Pons (tissue), 1 donor: ENCODE results near the gene TSKU.
"Not testable (repeated sequence)": the region's sequence is repeated elsewhere in the genome, so short reads cannot be mapped to it uniquely, and the experiment has no call there.

Experiments used
- DNase-seq: peaks from one replicate; pipeline ENCODE4 v3.0.0-alpha.2; 2016; ENCODE audit warnings: low spot score

TSKU gene

DNA sequence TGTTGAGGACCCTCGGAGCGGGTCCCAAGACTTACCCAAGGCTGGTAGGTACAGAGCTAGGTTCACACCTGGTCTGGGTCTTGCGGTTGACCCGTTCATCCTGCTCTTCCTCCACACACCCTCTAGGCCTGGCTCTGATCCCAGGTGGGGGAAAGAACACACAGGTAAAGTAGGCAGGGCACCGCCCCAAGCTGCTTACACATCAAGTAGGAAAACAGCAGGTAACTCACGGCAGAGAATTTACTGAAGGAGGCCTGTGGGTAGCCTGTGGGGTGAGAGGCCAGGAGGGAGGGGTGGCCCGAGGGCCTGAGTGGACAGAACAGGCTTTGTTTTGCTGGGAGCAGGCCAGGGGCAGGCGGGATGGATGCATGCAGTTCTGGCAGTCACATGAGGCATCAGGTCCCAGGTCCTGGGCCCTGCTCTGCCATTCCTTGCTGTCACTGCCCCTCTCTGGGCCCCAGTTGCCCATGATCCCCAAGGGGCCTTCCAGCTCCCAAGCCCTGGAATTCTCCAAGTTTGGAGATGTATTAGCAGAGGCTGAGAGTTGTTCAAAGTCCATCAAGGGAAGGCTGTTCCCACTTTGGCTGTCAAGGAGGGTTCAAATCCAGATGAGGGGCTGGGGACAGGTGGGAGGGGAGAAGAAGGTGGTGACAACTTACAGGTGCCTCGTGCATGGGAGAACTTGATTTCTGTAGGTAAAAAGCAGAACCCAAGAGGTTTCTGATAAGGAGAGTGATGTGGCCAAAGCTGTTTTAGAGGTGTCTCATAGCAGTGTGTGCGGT is 5.7 kb downstream of the TSKU start:
- peak; percentile 61 for DNase-seq

DNA sequence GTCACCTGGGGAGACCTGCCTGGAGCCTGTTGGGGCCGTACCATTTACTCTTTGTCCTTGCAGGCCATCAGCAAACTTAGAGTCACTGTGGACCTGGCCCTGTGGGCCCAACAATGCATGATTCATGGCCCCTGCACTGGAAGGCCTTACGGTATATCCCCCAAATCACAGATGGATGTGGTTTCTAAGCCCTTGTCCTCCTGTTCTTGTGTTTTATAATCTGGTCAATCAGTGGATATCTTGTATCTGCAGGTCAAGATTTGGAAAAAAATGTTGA is 6.2 kb downstream of the TSKU start:
- DNase-seq = no peak

DNA sequence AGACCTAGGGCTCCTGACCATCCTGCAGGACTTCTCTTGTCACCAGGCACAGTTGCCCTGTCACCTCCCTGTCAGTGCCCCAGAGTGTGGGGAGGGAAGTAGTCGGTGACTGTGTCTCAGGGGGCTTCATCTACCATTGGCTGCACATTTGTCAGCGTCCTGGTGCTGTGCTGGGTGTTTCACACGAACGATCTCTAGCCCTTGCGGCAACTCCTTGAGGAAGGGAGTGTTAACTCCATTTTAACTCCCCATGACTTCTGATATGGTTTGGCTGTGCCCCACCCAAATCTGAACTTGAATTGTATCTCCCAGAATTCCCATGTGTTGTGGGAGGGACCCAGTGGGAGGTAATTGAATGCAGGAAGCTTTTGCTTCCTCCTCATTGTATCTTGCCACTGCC is 7.1 kb downstream of the TSKU start:
- DNase-seq = no peak

DNA sequence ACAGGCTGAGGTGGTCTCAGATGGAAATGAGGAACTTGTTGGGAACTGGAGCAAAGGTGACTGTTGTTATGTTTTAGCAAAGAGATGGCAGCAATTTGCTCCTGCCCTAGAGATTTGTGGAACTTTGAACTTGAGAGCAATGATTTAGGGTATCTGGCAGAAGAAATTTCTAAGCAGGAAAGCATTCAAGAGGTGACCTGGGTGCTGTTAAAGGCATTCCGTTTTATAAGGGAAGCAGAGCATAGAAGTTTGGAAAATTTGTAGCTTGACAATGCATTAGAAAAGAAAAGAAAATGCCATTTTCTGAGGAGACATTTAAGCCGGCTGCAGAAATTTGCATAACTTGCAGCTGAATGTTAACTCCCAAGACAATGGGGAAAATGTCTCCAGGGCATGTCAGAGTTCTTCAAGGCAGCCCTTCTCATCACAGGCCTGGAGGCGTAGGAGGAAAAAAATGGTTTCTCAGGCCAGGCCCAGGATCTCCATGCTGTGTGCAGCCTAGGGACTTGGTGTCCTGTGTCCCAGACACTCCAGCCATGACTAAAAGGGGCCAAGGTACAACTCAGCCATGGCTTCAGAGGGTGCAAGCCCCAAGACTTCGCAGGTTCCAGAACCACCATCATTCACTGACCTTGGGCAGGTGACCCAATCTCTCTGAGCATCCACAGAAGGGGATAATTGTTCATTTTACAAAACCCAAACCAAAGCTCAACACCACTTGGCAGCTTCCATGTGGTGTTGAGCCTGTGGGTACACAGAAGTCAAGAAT is 8.0 kb downstream of the TSKU start:
- not testable (repeated sequence) for DNase-seq

DNA sequence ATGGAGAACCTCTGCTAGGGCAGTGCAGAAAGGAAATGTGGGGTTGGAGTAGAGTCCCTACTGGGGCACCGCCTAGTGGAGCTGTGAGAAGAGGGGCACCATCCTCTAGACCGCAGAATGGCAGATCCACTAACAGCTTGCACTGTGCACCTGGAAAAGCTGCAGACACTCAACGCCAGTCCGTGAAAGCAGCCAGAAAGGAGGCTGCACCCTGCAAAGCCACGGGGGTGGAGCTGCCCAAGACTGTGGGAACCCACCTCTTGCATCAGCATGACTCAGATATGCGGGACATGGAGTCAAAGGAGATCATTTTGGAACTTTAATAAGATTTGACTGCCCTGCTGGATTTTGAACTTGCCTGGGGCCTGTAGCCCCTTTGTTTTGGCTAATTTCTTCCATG is 8.7 kb downstream of the TSKU start:
- DNase-seq = no peak

DNA sequence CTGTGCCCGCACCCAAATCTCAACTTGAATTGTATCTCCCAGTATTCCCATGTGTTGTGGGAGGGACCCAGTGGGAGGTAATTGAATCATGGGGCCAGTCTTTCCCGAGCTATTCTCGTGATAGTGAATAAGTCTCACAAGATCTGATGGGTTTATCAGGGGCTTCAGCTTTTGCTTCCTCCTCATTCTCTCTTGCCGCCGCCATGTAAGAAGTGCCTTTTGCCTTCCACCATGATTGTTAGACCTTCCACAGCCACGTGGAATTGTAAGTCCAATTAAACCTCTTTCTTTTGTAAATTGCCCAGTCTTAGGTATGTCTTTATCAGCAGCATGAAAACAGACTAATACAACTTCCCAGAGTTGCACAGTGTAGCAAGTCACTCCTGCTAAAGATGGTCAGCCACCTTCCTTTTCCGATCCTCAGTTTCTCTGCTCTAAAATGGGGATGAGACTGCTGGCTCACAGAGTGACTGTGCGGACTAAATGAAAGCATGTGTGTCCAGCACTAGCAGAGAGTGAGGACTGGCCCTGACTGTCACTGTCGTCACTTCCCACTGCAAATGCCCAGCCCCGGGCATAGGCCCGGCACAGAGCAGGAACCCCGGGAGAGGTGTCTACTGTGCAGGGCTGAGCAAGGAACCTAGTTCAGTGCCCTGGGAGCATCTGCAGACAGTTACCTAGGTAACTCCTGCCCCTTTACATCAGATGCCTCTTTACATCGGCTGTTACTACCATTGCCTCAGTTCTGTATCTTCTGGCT is 9.5 kb downstream of the TSKU start:
- DNase-seq = no peak

DNA sequence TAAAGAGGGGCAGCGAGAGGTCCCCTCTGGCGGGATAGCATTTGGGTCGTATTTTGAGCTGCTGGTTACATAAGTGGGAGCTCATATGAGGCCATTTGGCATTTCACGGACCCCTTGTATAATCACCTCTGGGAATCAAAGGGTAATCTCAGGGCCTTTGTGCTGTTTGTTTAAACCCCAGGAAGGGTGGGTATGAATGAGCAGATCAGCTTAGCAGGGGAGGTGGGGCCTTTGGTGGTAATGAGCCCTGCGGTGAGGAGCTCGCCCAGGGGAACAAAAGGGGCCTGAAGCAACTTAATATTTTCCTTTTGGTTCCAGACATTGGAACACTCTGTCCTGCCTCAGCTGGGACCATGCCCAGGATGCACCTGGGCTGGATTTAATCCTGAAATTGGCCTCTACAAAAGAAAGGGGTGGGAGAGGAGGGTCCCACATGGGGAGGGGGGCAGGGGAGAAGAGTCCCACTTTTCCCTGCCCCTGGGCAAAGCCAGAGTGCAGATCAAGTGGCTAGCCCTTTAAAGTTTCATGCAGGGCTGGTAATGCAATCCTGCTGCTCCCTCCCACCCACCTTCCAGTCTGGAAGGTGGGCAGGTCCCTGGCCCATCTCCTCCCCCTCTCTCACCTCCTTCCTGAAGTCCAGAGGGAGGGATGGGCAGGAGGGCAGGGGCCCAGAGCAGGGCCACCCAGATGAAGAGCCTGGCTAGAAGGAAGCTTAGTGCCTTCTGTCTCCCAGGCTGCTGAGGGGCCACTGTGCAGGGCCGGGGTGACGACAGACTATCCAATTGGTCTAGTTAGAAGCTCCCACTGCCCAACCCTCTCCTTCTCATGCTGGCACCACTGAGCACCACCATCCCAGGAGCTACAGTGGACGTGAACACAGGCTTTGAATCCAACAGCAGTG is 10.5 kb downstream of the TSKU start:
- DNase-seq = no peak

GRCh38 chr11:76794371-76795289 is 11.5 kb downstream of the TSKU start:
- no peak for DNase-seq

GRCh38 chr11:76795290-76795935 is 12.3 kb downstream of the TSKU start:
- no peak for DNase-seq

GRCh38 chr11:76795936-76796441 is 12.8 kb downstream of the TSKU start:
- no peak for DNase-seq

DNA sequence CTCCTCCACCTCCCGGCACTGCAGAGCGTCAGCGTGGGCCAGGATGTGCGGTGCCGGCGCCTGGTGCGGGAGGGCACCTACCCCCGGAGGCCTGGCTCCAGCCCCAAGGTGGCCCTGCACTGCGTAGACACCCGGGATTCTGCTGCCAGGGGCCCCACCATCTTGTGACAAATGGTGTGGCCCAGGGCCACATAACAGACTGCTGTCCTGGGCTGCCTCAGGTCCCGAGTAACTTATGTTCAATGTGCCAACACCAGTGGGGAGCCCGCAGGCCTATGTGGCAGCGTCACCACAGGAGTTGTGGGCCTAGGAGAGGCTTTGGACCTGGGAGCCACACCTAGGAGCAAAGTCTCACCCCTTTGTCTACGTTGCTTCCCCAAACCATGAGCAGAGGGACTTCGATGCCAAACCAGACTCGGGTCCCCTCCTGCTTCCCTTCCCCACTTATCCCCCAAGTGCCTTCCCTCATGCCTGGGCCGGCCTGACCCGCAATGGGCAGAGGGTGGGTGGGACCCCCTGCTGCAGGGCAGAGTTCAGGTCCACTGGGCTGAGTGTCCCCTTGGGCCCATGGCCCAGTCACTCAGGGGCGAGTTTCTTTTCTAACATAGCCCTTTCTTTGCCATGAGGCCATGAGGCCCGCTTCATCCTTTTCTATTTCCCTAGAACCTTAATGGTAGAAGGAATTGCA is 13.5 kb downstream of the TSKU start:
- no peak for DNase-seq

DNA sequence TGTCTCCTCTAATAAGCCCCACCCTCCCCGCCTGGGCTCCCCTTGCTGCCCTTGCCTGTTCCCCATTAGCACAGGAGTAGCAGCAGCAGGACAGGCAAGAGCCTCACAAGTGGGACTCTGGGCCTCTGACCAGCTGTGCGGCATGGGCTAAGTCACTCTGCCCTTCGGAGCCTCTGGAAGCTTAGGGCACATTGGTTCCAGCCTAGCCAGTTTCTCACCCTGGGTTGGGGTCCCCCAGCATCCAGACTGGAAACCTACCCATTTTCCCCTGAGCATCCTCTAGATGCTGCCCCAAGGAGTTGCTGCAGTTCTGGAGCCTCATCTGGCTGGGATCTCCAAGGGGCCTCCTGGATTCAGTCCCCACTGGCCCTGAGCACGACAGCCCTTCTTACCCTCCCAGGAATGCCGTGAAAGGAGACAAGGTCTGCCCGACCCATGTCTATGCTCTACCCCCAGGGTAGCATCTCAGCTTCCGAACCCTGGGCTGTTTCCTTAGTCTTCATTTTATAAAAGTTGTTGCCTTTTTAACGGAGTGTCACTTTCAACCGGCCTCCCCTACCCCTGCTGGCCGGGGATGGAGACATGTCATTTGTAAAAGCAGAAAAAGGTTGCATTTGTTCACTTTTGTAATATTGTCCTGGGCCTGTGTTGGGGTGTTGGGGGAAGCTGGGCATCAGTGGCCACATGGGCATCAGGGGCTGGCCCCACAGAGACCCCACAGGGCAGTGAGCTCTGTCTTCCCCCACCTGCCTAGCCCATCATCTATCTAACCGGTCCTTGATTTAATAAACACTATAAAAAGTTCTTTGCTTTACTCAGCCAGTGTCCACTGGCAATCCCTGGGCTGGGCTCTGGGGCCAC is 14.4 kb downstream of the TSKU start:
- no peak for DNase-seq

DNA sequence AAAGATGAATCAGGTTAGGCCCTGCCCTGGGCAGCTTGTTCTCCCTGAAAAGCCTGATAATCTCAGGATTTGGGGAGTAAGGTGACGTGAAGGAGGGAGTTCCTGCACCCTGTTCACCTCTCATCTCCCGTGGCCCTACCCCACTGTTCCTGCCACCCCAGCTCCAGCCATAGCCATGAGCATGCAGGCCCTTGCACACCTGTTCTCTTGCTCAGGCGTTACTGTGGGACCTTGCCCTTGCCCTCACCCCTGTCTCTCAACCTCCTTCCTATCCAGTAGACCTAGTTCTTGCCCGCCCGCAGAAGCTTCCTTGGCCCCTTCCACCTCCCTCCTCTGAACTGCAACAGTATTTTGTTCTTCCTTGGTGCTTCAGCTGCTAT is 15.0 kb downstream of the TSKU start:
- DNase-seq = no peak

- no peak for DNase-seq
These were observed 15.5 kb downstream of the TSKU start for GRCh38 chr11:76798671-76799065.

- peak; percentile 40 for DNase-seq
These were observed 16.1 kb downstream of the TSKU start for GRCh38 chr11:76799066-76799804.

GRCh38 chr11:76800466-76801200 is 17.5 kb downstream of the TSKU start:
- DNase-seq = no peak

DNA sequence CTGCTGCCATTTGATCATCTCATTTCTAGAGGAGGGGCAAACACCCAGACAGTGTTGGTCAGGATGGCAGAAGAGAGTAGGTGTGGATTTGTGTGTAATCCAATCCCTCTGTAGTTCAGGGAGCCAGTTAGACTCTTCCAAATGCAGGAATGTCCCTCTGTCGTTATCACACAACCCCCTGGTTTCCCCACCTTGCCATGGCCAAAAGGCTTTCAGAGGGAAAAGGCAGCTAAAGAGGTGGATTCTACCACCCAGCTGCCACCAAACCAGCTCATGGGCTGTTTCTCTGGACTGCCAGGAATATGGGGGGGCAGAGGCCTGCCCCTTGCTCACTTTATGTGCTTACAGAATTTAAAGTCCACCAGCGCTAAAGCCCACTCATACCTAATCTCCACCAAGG is 18.1 kb downstream of the TSKU start:
- no peak for DNase-seq
